Stimulated activated naive CD4-positive, alpha-beta T cell (primary cell): ENCODE results near the gene C1orf35.

Source experiments
- DNase-seq, 6 experiments: peaks; one replicate each; lab custom pipeline; 2025; lab: John Stamatoyannopoulos, UW

C1orf35 gene

DNA sequence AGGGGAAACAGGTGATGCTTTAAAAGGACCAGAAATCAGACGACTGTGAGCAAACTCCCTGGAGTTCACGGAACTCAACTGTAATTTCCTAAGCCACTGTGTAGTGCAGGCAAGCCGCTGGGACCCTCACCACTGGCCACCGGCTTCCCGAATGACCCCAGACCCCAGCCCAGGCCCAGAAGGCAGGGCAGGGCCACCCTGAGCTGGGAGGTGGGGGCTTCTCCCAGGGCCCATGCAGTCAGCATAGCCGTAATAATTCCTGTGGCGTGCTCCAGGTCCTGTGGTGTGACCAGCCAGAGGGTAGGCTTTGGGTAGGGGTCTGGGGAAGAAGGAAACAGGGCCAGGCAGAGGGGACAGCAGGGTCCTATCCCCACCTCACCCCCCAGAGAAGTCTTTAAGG is 24.1 kb downstream of the C1orf35 start:
- DNase-seq: no peak

DNA sequence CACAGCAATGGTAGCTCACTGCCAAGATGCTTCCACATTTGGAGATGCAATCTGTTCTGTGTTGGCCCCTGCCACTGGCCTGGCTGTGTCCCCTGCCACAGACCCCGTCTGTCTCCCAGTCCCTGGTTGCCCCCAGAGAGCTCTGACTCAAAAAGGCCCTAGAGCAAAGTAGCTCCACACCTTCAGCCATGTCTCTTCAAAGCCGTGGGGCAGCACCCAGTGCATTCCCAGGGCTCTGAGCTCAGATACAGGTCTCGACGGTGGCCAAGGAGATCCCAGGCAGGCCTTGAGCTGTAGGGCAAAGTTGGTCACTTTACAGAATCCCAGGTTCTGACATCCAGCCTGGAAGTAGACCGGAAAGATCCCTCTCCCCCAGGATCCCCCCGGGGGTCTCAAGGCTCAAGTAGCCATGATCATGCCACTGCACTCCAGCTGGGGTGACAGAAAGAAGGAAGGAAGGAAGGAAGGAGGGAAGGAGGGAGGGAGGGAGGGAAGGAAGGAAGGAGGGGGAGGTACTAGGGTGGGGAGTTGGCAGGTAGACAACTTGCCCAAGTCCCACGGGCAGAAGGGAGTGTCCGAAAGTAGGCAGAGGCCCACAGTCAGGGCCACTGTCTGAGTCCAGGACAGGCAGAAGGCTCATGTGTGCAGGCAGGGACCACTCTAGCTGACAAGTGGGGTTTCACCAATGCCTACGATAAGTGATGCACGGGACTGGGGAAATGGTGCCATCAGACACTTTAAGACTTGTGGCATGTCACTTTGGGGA is 25.4 kb downstream of the C1orf35 start:
- no peak for DNase-seq

DNA sequence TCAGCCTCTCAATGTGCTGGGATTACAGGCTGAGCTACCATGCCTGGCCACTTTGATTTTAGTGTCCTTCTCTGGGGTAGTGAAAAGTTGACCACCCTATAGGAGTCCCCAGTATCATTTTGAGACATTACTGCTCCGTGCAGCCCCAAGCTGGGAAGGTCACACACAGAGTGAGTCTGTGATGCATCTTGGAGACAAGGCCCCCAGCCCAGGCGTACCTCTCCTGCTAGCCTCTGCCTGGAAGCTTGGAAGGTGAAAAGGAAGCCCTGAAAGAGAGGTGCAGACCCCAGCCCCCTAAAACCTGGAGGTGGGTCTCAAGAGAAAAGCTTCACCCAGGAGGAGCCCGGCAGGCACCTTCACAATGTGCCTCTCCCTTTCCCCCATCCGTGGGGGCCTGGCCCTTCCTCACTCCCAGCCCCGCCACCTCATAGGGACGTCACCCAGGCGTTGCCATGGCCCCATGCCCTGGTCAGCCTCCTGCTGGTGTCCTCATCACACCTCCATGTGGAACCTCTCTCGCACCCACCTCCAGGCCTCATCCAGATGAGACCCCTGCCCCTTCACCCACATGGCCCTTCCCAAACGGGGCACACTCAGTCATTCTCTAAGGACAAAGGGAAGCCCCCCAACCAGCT is 26.2 kb downstream of the C1orf35 start:
- no peak for DNase-seq

DNA sequence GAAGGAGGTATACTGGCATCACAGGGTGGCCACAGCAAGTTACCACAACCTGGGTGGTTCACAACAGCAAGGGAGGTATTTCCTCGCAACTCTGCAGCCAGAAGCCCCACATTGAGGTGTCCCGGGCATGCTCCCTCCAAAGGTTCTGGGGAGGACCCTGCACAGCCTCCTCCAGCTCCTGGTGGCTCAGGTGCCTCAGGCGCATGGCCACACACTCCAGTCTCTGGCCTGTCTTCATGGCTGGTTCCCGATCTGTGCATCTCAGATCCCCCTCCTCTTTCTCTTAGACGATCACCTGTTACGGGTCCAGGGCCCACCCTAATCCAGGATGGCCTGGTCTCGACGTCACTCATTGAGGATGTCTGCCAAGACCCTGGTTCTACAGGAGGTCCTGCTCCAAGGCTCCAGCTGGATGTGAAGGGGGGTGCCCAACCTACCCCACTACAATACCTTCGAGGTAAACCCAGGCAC is 27.3 kb downstream of the C1orf35 start:
- DNase-seq: no peak

DNA sequence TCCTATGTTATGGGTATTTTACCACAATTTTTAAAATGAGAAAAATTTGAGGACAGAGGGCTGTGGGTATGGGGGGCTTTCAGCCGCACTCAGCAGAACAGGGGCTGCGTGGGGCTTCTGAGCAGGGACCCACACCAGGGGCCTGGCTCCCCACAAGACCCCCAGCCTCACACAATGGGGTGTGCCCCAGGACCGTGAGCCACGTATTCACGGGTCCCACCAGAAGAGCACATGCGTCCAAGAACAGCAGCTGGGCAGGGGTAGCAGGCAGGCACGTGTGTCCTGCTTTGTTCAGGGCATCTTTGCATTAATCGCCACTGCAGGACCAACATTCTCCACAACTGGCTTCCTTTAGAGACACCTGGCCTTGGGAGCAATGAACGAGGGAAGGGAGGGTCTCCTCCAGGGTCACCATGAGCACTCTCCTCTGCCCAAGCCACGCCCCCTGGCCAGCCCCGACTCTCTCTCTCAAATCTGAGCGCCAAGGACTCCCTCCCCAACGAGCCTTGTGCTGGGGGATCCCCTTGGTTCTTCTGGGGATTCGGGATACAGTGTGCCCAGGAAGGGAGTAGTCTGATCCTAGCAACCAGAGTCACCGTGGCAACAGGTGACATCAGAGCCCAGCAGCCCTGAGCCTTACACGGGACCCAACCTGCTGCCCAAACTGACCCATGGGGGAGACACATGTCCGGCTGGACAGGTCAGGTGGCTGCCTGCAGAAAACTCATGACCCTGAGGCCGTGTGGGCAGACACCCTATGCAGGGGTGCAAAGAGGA is 28.0 kb downstream of the C1orf35 start:
- no peak for DNase-seq

DNA sequence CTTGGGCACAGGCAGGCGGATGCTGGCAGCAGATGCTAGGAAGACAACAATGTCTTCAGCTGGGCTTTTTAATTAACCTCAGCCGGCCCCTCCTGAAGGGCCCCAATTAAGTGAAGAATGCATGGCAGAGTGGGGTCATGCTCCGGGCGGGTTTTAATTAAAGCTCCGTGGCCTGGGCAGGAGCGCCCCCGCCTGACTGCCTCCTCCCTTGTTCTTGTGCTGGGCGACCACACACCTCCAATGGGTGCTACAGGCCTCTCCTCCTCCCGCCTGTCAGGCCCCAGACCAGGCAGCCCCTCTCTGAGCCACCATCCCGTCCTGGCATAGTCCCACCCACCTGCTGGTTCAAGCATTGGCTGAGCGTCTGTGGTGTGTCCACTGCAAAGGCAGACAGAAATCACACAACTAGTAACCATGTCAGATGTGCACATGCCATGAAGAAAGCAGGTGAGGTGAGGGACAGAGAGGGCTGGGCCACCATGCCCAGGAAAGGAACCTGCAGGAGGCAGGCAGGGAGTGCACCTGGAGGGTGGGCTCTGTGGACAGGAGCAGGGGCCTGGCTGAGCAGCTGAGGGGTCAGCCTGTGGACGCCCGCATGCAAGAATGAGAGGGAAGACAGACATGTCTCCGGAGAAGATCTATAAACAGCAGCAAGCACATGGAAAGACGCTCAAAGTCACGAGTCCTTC is 29.1 kb downstream of the C1orf35 start:
- no peak for DNase-seq

DNA sequence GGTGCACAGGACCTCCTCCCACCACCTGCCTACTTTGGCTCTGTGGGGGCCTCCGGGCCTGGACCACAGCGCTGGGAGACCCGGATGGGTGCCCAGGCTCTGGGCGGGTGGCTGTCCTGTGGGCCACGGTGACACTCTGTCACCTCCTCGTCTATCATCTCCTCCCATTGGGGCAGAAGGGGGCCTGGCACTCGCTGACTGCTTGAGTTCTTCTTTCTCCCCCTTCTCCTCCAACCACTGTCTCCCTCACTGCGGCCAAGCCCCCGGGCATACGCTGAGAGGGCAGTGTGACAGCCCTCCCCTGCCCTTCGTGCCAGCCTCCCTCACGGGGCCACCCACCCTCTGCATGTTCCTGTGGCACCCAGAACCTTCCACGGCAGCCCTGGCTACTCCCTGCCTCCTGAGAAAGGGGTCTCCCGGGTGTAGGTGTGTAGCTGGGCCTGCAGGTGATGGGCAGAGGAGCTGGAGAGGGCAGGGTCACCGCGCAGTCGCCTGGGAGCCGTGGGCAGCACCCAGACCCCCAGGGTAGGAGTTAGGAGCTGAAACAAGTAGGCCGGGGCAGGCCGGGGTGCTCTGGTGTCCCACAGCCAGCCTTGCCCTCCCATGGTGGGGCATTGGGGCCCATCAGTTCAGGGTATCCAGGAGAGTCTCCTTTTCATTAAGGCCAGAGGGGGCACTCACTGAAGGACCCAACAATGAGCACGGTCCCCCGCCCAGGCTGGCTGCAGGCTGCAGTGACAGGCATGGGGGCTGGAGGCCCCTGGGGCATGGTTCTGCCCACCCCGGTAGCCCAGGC is 29.9 kb downstream of the C1orf35 start:
- no peak for DNase-seq

DNA sequence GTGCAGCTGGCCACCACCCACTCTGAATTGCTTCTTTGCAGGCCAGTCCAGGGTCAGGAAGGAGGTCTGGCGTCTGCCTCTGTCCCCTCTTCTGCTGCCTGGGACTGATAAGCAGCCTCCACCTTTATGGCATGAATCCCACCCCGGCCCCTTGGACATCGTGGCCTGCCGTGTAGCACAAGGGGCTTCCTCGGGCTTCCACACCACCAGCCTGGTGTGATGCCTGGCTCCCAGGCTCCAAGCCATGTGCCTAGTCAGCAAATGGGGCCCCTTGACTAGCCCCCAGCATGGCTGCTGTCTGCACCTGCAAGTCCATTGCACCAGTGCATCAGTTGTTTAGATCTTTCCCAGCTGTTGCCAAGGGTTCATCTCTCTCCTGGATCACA is 30.5 kb downstream of the C1orf35 start:
- no peak for DNase-seq

DNA sequence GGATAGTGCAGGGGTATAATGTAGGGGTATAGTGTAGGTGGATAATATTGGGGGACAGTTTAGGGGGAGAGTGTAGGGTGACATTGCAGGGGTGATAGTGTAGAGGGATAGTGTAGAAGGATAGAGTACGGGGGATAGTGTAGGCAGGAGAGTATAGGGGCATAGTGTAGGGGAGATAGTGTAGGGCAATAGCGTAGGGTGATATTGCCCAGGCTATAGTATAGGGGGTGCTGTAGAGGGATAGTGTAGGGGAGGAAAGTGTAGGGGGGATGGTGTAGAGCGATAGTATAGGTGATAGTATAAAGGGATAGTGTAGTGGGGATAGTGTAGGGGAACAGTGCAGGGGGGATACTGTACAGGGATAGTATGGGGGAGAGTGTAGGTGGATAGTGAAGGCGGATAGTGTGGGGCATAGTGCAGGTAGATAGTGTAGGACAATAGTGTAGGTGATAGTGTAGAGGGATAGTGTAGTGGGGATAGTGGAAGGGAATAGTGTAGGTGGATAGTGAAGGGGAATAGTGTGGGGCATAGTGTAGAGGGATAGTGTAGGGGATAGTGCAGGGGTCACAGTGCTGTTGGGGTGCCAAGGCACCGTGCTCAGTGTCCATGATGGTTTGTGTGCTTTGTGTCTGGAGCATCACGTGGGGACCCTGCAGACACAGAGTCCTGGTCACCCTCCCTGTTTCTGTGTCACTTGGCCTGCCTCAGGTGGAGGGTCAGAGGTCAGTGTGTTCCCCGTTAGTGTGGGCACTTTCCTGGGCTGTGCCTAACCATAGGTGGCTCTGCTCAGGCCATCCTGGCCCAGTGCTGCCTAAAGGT is 31.1 kb downstream of the C1orf35 start:
- DNase-seq: no peak

DNA sequence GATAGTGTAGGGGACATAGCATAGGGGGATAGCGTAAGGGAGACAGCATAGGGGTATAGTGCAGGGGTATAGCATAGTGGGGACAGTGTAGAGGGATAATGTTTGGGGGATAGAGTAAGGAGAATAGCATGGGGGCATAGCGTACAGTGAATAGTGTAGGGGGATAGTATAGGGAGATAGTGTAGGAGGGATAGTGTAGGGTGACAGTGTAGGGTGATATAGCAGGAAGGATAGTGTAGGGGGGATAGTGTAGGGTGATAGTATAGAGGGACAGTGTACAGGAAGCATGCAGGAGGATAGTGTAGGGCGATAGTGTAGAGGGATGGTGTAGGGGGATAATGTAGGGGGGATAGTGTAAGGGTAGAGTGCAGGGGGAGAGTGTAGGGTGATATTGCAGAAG is 32.3 kb downstream of the C1orf35 start:
- no peak for DNase-seq

DNA sequence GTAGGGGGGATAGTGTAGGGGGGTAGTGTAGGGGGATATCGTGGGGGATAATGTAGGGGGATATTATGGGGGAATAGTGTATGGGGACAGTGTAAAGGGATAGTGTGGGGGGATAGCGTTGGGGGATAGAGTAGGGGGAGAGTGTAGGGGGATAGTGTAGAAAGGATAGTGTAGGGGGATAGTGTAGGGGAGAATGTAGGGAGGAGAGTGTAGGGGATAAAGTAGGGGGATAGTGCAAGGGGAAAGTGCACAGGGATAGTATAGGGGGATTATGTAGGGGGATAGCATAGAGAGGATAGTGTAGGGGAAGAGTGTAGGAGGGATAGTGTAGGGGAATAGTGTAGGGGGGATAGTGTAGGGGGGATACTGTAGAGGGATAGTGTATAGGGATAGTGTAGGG is 33.0 kb downstream of the C1orf35 start:
- no peak for DNase-seq

DNA sequence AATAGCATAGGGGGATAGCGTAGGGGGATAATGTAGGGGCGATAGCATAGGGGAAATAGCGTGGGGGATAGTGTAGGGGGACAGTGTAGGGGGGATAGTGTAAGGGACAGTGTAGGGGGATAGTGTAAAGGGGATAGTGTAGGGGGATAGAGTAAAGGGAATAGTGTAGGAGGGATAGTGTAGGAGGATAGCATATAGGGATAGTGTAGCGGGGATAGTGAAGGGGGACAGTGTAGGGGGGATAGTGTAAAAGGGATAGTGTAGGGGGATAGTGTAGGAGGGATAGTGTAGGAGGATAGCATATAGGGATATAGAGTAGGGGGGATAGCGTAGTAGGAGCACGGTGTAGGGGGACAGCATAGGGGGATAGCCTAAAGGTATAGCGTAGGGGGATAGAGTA is 34.8 kb downstream of the C1orf35 start:
- no peak for DNase-seq

DNA sequence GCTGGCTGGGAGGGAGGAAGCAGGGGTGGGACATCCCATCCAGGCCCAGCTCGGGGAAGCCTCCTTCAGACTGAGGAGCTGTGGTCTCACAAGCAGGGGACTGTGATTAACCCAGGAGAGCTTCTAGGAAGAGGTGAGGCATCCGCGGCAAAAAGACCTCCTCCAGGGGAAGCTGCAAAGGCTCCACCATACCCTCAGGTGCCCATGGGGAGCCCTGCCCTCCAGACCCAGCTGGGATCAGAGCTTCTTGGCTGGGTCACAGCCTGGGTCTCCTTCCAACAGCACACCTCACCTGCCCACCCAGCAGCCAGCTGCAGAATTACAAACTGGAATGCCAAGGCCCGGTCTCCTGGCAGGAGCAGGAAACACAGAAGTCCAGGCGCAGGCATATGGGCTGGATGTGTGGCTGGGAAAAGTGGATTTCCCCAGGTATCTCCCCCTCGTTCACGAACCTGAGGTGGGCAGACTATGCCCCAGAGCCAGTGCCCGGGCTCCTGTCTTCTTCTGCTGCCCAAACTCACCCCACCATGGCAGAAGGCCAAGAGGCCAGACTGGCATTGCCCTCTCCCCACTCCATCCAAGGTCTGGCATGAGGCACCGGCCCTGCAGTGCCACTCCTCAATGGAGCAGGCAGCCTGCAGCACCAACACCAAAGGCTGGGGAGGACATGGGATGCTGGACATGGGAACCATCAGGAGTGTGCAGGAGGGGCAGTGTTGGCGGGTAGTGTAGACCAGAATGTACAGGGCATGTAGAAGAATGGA is 36.1 kb downstream of the C1orf35 start:
- DNase-seq: no peak

DNA sequence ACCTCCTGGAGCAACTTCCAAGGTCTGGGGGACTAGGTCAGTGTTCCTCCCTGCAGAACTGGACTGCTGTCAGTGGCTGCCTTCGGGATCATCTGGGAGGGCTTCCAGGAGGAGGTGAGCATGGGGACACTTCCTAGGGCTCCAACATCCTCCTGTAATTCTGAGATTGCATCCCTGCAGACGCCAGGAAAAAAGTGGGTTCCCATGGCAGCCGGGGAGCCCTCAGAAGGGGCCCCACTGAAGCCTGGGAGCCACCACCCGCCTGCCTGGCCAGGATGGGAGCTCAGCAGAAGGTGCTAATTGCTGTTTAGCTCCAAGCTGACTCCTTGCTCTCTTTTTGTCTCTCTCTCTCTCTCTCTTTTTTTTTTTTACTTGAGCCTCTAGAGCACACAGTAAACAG is 36.7 kb downstream of the C1orf35 start:
- no peak for DNase-seq

DNA sequence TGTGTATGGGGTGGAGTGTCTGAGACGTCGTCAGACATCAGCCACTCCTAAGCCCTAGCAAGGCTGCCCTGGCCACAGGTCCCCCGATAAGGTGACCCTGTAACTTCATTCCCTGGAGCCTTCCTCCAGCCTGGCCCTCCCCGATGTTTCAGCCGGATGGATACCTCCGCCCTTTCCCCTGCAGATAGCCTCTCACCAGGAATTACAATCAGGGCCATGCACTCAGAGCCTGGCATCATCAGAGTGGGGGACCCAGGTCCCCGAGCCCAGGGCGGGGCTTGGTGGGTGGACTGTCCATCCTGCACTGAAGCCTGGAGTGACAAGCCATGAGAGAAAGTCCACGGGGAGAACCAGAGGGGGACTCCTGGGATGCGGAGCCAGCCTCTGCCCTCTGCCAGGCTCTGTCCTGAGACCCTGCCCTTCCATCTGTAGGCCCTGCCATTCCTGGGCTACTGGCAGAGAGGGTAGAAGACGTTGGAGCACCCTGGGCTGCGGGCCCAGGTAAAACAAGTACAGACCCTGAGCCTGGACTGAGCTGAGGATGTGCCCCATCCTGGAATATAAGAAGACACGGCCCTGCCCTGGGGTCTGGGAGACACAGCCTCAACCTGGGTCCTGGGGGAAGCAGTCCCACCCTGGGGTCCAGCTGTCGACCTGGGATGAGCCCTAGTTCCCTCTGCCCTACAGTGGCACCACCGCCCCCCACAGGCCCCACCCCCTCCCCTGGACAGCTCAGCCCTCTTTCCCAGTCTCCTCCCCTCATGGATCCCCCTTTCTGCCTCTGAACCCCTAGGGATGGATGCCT is 37.4 kb downstream of the C1orf35 start:
- DNase-seq: no peak

DNA sequence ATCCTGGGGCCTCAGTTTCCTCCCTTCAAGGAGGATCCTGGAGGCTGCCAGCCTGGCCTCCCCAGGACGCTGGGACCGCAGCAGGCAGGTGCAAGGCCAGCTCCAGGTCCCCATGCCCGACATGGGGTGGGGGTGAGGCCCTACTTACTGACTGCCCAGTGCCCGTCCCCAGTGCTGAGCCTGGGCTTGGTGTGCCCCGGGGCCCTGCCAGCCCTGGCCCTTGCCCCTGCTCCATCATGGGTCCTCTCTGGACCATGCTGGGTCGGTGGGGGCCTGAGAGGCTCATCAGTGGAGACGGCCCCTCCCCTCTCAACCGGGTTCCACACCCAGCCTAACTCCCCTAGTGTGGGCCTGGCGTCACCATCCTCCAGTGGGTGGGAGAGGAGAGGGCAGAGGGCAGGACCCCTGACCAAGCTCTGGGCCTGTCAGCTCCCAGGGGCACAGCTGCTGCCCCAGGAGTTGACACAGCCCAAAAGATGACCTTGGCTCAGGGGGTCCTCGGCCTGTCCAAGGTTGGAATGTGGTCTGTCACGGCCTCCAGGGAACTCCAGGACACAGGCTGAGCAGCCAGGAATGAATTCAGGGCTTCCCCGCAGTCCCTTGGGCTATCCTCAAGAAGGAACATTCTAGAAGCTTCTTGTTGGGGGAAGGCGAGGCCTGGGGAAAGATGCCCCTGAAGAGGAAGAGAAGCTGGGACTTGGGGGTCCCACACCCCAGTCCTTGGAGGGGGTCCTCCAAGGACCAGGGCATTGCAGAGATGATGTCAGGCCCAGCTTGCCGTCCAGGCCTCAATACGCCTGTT is 38.2 kb downstream of the C1orf35 start:
- DNase-seq: no peak

DNA sequence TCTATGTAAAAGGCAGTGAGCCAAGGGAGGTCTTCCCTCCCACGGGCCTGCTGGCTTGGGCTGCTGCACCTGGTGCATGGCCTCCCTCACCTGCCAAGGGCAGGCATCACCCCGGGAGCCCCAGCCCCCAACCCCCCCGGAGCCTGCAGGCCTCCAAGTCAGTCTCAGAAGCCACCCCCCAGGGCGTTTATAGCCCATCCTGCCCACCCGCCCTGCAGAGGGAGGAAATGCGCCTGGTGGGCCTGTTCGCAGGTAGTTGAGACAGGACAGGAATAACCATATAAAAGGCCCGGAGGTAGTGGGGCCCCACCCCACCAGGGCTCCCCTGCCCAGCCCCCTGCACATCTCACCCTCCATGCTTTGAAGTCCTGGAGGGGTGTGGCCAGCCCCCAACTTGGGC is 38.8 kb downstream of the C1orf35 start:
- DNase-seq: no peak
